Stimulated activated CD8-positive, alpha-beta memory T cell treated with anti-CD3 and anti-CD28 coated beads, Interleukin-12 subunit alpha, Interleukin-12 subunit beta, amount 100 ng/mL, for 4 hours (primary cell): ENCODE results near the gene PCDHGC5.

Experiments used
- DNase-seq: peaks from one replicate; pipeline ENCODE4 v3.0.0-alpha.2; 2020; ENCODE audit warnings: low read depth

Gene PCDHGC5

DNA sequence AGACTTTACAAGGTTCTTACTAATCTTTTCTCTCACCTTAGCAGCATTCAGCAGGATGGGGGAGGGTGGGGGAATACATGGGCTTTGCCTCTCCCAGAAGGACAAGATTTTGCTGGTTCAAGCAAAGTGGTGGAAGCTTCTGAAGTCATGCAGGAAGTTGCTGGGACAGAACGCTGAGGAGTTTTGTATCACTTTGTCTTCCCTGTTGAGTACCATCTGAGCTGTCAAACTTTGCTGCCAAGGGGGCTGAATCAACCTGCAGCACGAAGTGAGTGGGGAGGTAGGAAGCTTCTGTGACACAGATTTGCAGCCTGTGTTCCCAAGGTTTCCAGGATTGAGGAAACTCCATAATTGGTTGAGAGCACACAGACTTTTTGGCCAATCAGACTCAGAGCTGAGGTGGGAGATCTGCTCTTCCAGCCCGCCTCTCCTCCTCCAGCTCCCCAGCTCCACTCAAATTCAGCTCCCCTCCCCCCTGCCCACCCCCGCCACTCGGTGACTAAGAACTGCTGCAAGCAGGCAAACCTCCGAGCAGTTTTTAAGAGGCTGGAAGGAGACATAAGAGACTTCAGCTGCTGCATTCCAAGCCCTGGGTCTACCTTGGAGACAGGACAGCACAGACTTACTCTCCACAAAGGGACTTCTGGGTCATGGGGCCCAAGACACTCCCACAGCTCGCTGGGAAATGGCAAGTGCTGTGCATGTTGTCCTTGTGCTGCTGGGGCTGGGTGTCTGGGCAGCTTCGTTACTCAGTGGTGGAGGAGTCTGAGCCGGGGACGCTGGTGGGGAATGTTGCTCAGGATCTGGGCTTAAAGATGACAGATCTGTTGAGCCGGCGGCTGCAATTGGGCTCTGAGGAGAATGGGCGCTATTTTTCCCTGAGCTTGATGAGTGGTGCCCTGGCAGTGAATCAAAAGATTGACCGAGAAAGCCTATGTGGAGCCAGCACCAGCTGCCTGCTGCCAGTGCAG, at the start of gene PCDHGC5:
PCDHGC5 (plus strand) TSS at position 491 of the 971 bp plus-strand sequence; CDS start at position 651, 160 bp downstream.
- DNase-seq: no peak

DNA sequence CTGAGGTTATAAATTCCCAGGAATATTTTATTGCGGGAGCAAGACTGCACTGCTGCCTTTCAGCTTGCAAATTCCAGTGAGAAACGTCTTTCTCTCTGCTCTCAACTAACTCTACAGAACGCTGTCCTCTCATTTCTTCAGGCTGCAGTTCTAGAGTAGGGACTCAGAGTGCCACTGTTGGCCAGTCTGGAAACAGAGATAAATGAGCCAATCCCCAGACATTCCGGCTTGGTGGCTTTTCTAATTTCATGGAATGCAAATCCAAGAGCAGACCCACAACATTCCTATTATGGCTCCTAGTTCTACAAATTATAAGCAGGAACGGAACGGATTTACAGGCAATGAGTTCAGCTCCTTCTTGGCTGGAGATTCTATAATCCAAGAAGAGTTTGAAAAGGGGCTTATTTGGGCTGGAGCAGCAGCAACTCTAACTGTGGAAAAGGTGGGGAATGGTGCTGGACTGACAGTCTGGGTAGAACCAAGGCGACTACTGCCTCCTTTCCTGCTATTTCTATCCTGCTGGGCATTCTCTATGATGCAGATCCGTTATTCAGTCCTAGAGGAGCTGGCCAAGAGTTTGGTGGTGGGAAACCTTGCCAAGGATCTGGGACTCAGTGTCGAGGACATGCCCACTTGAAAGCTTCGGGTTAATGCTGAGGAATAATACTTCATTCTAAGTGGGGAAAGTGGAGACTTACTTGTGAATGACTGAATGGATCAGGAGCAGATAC, 49.3 kb upstream of the PCDHGC5 start:
- DNase-seq: no peak

DNA sequence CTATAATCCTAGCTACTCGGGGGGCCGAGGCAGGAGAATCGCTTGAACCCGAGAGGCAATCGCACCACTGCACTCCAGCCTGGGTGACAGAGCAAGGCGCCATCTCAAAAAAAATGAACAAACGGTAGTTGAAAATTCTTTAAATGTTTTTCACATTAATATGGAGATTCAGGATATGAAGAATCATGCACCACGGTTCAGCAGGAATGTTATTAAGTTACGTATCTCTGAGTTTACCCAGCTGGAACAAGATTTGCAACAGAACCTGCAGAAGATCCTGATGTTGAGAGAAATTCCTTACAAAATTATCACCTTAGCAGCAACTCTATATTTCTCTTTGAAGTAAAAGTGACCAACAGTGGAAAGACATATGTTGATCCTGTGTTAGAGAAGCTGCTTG, 48.5 kb upstream of the PCDHGC5 start:
- no peak for DNase-seq

DNA sequence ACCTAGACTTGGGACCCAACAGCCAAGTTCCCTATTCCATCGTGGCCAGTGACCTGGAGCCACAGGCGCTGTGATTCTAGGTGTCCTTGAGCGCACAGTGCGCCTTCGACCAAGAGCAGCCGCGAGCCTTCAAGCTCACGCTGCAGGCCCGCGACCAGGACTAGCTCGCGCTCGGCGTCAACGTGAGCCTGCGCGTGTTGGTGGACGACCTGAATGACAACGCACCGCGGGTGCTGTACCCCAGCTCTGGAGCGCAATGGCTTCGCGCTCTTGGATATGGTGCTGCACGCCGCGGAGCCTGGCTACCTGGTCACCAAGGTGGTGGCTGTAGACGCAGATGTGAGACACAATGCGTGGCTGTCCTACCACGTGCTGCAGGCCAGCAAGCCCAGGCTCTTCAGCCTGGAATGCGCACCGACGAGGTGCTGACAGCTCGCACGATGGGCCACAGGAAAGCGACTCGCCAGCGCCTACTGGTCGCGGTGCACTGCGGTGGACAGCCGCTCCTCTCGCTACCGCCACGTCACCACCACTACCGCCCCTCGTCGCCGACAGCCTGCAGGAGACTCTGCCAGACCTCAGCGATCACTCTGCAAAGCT, 47.2 kb upstream of the PCDHGC5 start:
- no peak for DNase-seq

DNA sequence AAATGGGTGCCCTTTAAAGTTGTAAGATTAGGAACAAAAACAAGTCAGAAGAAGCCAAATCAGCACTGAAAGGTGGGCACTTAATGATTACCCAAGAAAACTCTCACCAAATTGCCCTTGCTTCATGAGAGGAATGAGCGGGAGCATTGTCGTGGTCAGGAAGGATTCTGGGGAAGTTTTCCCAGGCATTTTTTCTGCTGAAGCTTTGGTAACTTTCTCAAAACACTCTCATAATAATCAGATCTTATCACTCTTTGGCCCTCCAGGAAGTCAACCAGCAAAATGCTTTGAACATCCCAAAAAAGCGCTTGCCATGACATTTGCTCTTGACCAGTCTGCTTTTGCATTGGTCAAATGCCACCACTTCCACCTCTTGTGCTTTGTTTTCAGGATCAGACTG, 23.5 kb upstream of the PCDHGC5 start:
- no peak for DNase-seq

DNA sequence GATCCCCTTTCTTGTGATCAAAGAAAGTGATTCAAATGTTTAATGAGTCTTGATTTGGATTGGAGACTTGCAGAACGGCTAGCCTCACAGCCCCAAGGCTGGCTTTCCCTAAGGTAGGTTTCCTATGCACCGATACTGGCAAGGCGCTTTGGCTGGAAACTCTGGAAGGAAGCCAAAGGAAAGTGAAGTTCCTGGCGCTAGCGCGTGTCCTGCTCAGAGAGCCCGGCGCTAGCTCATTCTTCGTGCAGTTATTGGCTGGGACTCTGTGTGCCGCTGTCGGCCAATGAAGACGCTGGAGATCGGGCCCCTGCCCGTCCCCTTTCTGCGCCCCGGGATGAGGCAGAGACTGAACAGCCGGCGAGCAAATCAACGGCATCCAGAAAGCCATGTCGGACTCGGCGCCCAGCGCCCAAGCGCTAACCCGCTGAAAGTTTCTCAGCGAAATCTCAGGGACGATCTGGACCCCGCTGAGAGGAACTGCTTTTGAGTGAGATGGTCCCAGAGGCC, 13.2 kb upstream of the PCDHGC5 start, which contains the start of gene PCDHGC3:
PCDHGC3 (plus strand) TSS at position 342 of the 507 bp plus-strand sequence; CDS start at position 493, 151 bp downstream.
- DNase-seq: no peak

DNA sequence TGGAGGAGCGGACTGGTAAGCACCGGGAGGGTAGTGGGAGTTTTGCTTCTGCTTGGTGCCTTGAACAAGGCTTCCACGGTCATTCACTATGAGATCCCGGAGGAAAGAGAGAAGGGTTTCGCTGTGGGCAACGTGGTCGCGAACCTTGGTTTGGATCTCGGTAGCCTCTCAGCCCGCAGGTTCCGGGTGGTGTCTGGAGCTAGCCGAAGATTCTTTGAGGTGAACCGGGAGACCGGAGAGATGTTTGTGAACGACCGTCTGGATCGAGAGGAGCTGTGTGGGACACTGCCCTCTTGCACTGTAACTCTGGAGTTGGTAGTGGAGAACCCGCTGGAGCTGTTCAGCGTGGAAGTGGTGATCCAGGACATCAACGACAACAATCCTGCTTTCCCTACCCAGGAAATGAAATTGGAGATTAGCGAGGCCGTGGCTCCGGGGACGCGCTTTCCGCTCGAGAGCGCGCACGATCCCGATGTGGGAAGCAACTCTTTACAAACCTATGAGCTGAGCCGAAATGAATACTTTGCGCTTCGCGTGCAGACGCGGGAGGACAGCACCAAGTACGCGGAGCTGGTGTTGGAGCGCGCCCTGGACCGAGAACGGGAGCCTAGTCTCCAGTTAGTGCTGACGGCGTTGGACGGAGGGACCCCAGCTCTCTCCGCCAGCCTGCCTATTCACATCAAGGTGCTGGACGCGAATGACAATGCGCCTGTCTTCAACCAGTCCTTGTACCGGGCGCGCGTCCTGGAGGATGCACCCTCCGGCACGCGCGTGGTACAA, 12.6 kb upstream of the PCDHGC5 start:
- DNase-seq: no peak

DNA sequence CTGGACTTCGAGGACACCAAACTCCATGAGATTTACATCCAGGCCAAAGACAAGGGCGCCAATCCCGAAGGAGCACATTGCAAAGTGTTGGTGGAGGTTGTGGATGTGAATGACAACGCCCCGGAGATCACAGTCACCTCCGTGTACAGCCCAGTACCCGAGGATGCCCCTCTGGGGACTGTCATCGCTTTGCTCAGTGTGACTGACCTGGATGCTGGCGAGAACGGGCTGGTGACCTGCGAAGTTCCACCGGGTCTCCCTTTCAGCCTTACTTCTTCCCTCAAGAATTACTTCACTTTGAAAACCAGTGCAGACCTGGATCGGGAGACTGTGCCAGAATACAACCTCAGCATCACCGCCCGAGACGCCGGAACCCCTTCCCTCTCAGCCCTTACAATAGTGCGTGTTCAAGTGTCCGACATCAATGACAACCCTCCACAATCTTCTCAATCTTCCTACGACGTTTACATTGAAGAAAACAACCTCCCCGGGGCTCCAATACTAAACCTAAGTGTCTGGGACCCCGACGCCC, 11.8 kb upstream of the PCDHGC5 start:
- no peak for DNase-seq

DNA sequence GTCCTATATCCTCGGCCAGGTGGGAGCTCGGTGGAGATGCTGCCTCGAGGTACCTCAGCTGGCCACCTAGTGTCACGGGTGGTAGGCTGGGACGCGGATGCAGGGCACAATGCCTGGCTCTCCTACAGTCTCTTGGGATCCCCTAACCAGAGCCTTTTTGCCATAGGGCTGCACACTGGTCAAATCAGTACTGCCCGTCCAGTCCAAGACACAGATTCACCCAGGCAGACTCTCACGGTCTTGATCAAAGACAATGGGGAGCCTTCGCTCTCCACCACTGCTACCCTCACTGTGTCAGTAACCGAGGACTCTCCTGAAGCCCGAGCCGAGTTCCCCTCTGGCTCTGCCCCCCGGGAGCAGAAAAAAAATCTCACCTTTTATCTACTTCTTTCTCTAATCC, 11.1 kb upstream of the PCDHGC5 start:
- no peak for DNase-seq

DNA sequence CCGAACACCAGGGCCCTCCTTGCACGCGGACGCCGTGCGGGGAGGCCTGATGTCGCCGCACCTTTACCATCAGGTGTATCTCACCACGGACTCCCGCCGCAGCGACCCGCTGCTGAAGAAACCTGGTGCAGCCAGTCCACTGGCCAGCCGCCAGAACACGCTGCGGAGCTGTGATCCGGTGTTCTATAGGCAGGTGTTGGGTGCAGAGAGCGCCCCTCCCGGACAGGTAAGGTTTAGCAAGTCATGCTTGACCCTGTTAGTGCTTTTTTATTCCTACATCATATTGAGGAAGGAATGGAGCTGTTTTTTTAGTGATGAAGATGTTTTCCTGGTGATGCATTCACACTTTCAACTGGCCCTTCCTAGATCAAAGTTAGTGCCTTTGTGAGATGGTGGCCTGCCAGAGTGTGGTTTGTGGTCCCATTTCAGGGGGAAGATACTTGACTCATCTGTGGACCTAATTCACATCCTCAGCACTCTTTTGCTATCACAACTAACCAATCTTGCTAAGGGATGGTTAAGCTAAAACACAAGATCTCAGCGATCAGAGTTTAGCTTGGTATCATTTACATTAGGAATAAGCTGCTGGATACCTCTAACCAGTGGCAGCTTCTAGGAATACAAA, 10.4 kb upstream of the PCDHGC5 start:
- DNase-seq: no peak

DNA sequence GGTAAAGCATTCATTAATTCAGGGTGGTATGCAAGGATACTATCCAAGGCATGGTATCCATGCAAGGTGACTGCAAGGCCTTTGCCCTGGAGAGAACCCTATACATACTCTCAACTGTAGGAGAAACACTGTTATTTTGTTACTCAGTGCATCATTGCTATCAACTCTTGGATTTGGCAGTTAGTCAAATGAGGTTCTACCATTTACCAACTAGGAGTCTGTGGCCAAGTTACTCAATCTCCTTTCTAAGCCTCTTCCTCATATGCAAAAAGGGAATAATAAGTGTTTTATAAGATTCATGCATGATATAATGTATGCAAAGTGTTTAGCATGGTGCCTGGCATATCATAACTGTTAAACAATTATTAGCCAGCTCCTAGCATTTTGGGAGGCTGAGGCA, 9.1 kb upstream of the PCDHGC5 start:
- no peak for DNase-seq

DNA sequence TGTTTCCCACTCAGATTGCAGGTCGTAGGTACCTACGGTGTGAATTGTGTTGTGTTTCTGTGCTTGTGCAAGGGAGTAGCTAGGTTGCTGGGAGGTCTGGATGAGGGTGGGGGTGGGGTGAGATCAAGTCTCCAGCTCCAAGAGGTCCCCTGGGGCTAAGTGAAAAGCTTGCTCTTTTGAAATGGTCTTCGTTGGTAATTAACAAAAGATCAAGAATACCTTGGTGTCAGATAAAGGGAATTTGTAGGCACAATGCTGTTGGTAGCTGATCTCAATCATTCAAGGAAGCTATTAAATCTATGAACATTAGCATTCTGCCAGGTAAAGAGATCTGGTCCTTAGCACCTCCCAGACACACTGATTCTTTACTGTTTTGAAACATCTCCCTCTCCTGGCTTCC, 5.0 kb upstream of the PCDHGC5 start:
- no peak for DNase-seq

DNA sequence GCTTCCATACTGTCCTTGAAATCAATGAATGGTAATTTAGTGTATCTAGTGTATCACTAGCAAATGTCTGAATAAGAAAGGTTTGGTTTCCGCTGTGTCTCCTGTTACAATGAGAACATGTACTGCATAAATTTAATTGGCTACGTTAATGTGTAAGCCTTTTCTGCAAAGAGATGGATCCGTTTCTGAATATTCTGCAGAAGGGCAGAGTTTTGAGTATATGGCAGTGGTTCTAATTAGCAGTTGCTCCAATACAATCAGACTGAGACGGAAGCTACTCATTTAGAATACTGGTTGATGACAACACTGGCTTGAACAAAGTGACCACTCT, 4.6 kb upstream of the PCDHGC5 start:
- DNase-seq: no peak

DNA sequence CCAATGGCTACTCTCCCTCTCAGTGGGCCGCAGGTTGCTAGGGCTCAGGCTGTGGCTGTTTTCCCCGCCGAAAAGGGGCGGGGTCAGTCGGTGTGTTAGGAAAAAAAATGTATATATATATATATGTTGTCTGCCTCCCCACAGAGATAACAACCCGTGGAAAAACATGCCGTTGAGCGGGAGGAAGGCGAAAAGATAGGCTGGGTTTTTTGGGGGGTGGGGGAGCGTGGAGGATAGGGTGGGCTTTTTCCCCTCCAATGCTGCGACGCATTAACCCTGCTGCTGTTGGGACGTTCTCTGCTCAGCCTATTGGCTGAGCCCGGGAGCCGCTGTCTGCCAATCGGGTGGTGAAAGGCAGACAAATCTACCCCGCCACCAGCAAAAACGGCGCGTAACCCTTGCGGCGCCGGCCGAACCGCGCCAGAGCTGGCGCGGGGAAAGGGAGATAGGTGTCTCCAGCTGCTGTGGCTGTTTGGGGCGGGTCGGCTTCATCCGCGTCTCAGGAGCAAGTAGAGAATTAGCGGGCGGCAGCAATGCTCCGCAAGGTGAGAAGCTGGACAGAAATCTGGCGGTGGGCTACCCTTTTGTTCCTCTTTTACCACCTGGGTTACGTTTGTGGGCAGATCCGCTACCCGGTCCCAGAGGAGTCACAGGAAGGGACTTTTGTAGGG, 4.1 kb upstream of the PCDHGC5 start, which contains the start of gene PCDHGC4:
PCDHGC4 (plus strand) TSS at position 390 of the 671 bp plus-strand sequence; CDS start at position 534, 144 bp downstream.
- no peak for DNase-seq

DNA sequence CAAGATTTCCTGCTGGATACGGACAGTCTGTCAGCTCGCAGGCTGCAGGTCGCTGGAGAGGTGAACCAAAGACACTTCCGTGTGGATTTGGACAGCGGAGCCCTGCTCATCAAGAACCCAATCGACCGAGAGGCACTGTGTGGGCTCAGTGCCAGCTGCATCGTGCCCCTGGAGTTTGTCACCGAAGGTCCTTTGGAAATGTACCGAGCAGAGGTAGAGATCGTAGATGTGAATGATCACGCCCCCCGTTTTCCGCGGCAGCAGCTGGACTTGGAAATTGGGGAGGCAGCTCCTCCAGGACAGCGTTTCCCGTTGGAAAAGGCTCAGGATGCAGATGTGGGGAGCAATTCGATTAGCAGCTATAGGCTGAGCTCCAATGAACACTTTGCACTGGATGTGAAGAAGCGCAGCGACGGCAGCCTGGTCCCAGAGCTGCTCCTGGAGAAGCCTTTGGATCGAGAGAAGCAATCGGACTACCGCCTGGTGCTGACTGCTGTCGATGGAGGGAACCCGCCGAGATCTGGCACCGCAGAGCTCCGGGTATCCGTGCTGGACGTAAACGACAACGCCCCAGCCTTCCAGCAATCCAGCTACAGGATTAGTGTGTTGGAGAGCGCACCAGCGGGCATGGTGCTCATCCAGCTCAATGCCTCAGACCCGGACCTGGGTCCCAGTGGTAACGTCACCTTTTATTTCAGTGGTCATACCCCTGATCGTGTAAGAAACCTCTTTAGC, 3.4 kb upstream of the PCDHGC5 start:
- DNase-seq: no peak

DNA sequence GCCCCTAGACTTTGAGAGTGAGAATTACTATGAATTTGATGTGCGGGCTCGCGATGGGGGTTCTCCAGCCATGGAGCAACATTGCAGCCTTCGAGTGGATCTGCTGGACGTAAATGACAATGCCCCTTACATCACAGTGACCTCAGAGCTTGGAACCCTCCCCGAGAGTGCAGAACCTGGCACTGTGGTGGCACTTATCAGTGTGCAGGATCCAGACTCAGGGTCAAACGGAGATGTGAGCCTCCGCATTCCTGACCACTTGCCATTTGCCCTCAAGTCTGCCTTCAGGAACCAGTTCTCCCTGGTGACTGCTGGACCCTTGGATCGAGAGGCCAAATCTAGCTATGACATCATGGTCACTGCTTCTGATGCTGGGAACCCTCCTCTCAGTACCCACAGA, 2.8 kb upstream of the PCDHGC5 start:
- no peak for DNase-seq

DNA sequence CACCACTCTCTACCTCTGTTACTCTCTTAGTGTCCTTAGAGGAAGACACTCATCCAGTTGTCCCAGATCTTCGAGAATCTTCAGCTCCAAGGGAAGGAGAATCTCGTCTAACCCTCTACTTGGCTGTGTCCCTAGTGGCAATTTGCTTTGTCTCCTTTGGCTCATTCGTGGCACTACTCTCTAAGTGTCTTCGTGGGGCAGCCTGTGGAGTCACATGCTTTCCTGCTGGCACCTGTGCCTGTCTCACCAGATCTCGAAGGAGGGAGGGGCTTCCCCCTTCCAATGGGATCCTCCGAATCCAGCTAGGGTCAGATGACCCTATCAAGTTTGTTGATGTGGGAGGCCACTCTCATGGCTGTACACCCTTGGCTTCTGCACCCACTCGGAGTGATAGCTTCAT, 1.8 kb upstream of the PCDHGC5 start:
- no peak for DNase-seq

DNA sequence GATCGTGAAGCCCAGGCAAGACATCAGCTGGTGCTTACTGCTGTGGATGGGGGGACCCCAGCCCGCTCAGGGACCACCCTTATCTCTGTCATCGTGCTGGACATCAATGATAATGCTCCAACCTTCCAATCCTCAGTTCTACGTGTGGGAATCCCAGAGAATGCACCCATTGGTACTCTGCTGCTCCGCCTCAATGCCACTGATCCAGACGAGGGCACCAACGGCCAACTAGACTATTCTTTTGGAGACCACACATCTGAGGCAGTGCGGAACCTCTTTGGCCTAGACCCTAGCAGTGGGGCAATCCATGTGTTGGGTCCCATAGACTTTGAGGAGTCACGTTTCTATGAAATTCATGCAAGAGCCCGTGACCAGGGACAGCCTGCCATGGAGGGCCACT, 960 bp downstream of the PCDHGC5 start:
- DNase-seq: no peak

DNA sequence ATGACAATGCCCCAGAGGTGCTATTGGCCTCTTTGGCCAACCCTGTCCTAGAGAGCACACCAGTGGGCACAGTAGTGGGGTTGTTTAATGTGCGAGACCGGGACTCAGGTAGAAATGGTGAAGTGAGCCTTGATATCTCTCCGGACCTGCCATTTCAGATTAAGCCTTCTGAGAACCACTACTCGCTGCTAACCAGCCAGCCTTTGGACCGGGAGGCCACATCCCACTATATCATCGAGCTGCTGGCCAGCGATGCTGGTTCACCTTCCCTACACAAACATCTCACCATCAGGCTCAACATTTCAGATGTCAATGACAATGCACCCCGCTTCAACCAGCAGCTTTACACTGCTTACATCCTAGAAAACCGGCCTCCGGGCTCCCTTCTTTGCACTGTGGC, 1.4 kb downstream of the PCDHGC5 start:
- no peak for DNase-seq

DNA sequence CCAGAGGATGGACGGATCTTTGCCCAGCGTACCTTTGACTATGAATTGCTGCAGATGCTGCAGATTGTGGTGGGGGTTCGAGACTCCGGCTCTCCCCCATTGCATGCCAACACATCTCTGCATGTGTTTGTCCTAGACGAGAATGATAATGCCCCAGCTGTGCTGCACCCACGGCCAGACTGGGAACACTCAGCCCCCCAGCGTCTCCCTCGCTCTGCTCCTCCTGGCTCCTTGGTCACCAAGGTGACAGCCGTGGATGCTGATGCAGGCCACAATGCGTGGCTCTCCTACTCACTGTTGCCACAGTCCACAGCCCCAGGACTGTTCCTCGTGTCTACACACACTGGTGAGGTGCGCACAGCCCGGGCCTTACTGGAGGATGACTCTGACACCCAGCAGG, 1.9 kb downstream of the PCDHGC5 start:
- no peak for DNase-seq
